Effector memory CD8-positive, alpha-beta T cell (primary cell): ENCODE data around the gene AXIN1.
A peak's percentile ranks its signal among the peaks of the same experiment; 100 is the strongest.
"Not testable (repeated sequence)": the region's sequence is repeated elsewhere in the genome, so short reads cannot be mapped to it uniquely, and the experiment has no call there.

ENCODE experiments used
- ATAC-seq: fragments of 150-1000 bp; cut with Tn5 transposase; replicated peaks from 2 replicates; pipeline ENCODE4 v1.10.0; 2021; ENCODE audit warnings: mild to moderate bottlenecking, moderate library complexity
- DNase-seq, 3 experiments: peaks; one replicate each; pipeline ENCODE4 v3.0.0; 2021
- H3K27ac Mint-ChIP-seq, 2 donors: one replicate each; pipeline ENCODE4 v1.8.0; 2022; ENCODE audit warnings: mild to moderate bottlenecking in 2 of 2, mixed read lengths in 2 of 2, moderate library complexity in 2 of 2
- H3K27me3 Mint-ChIP-seq, 2 donors: one replicate each; pipeline ENCODE4 v1.8.0; 2022; ENCODE audit warnings: mixed read lengths in 2 of 2
- H3K36me3 Mint-ChIP-seq: one replicate; pipeline ENCODE4 v1.8.0; 2022; ENCODE audit warnings: mild to moderate bottlenecking, moderate library complexity, mixed read lengths; ENCODE audit not compliant: insufficient read depth
- H3K4me1 Mint-ChIP-seq, 2 donors: one replicate each; pipeline ENCODE4 v1.8.0; 2022; ENCODE audit warnings: low read depth in 2 of 2, mixed read lengths in 2 of 2
- H3K4me3 Mint-ChIP-seq, 2 donors: one replicate each; pipeline ENCODE4 v1.8.0; 2022; ENCODE audit warnings: mild to moderate bottlenecking in 2 of 2, mixed read lengths in 2 of 2, moderate library complexity in 2 of 2
- H3K9me3 Mint-ChIP-seq, 2 donors: one replicate each; pipeline ENCODE4 v1.8.0; 2022; ENCODE audit warnings: mixed read lengths in 2 of 2

The AXIN1 gene

DNA sequence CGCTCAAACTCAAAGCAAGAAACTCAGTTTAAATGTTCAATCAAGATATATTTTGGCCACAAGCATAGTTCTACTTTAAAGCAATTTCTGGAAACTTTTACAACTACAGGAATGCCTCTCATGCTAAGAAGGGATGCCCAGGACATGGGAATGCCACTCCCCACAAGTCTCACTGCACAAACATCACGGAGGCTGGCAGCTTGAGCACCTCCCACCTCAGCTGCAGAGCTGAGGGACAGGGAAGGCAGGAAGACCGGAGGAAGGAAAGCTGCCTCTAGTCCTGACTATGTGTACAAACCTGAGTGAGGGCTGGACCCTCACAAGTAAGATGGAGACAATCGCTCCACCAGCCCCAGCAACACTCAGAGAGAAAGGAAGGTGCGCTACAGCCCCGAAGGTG, 5.3 kb downstream of the AXIN1 start:
- ATAC-seq, result no peak
- Mint-ChIP-seq H3K4me1 (peaks cover 61 to 64% of the 10 kb centered on the region in 2 donors), H3K9me3 (no peaks in the 10 kb centered on the region), H3K27ac (peak overlapping the region; percentile 32 to 42), H3K27me3 (no peaks in the 10 kb centered on the region), H3K36me3 (peaks cover 46% of the 10 kb centered on the region), H3K4me3 (no peak overlapping the region)
- DNase-seq, result no peak

DNA sequence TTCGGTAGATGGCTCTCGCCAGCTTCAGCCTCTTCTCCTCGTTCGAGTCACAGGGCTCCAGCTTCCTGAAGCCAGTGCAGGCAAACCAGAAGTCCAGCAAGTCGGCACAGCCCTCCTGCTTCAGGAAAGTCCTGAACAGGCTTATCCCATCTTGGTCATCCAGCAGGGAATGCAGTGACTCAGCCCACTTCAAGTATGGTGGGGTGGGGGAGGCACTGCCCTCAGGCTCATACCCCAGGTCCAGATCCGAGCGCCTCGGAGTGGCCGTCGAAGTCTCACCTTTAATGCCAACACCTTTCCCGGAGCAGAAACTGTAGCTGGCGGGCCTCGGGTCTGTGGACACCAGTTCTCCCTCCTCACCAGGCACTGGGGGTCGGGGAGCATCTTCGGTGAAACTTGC, 5.9 kb downstream of the AXIN1 start:
- Mint-ChIP-seq H3K36me3 (peaks cover 46% of the 10 kb centered on the region), H3K4me3 (peak overlapping the region; percentile 55 to 75), H3K9me3 (no peaks in the 10 kb centered on the region), H3K27me3 (no peaks in the 10 kb centered on the region), H3K4me1 (peaks cover 63 to 64% of the 10 kb centered on the region in 2 donors), H3K27ac (peak overlapping the region in 1 of 2 donors; percentile 76)
- no peak for DNase-seq
- ATAC-seq, result no peak

DNA sequence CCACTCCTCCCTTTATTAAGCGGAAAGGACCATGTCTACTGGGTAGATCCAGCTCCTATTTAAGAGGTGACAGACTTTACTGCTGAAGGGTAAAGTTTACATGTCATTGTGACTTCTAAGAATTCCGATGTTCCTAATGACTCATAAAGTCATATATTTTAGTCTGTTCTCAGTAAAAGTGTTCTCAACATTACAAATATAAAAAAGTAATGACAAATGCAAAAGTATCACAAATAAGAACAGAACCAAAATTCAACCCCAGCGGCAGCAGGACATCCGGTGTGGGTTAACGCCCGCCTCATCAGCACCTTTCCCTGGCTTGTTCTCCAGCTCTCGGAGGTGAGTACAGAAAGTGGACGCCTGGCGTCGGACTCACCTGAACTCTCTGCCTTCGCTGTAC, 6.8 kb downstream of the AXIN1 start:
- Mint-ChIP-seq H3K27me3 (no peaks in the 10 kb centered on the region), H3K9me3 (no peaks in the 10 kb centered on the region), H3K4me3 (peak overlapping the region; percentile 55 to 75), H3K27ac (peak overlapping the region; percentile 72 to 76), H3K36me3 (peaks cover 48% of the 10 kb centered on the region), H3K4me1 (peaks cover 62 to 63% of the 10 kb centered on the region in 2 donors)
- peak; percentile 61 for ATAC-seq
- DNase-seq, result no peak

DNA sequence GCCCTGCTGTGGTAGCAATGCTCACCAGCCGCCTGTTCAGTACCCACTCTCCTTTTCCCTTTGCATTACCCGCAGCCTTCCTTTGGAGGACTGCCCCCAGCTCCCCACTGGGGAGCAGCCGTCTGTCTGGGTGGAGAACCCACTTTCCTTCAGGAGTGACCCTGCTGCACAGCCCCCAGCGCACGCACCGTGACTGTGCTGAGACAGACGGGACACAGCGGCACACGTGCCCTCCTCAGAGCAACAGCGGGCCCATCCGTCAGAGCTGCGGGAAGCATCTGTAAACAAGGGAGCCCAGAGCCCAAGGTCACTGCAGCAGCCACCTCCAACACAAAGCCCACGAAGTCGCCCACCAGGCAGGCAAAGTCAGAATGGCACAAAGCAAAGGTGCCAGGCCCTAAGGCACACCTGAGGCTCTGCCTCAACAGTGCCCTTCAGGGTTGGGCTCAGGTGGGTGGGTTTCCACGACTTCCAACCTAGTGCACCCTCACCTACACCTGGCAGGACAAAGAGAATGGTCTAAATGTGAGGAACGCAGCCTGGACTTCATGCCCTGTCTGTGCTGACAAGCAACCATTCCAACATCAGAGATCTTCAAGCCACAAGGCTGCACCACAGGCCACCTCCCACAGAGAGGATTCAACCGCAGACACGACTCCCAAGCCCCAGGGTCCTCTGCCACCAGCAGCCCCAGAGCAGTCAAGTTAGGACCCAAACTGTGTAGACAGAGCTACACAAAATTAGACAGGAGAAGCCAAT, 9.9 kb downstream of the AXIN1 start:
- H3K27ac Mint-ChIP-seq, result peak overlapping the region in 1 of 2 donors; percentile 72
- H3K27me3 Mint-ChIP-seq, result no peaks in the 10 kb centered on the region
- peaks cover 40% of the 10 kb centered on the region for H3K36me3 Mint-ChIP-seq
- no peaks in the 10 kb centered on the region for H3K9me3 Mint-ChIP-seq
- H3K4me1 Mint-ChIP-seq, result peaks cover 50 to 60% of the 10 kb centered on the region in 2 donors
- ATAC-seq, result peak; percentile 27
- H3K4me3 Mint-ChIP-seq, result peak overlapping the region; percentile 37 to 61
- DNase-seq, result no peak

DNA sequence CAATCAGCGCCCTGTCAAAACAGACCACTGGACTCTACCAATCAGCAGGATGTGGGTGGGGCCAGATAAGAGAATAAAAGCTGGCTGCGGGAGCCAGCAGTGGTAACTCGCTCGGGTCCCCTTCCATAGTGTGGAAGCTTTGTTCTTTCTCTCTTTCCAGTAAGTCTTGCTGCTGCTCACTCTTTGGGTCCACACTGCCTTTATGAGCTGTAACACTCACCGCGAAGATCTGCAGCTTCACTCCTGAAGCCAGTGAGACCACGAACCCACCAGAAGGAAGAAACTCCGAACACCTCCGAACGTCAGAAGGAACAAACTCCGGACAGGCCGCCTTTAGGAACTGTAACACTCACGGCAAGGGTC, 10.6 kb downstream of the AXIN1 start:
- not testable (repeated sequence) for H3K27me3 Mint-ChIP-seq, ATAC-seq

DNA sequence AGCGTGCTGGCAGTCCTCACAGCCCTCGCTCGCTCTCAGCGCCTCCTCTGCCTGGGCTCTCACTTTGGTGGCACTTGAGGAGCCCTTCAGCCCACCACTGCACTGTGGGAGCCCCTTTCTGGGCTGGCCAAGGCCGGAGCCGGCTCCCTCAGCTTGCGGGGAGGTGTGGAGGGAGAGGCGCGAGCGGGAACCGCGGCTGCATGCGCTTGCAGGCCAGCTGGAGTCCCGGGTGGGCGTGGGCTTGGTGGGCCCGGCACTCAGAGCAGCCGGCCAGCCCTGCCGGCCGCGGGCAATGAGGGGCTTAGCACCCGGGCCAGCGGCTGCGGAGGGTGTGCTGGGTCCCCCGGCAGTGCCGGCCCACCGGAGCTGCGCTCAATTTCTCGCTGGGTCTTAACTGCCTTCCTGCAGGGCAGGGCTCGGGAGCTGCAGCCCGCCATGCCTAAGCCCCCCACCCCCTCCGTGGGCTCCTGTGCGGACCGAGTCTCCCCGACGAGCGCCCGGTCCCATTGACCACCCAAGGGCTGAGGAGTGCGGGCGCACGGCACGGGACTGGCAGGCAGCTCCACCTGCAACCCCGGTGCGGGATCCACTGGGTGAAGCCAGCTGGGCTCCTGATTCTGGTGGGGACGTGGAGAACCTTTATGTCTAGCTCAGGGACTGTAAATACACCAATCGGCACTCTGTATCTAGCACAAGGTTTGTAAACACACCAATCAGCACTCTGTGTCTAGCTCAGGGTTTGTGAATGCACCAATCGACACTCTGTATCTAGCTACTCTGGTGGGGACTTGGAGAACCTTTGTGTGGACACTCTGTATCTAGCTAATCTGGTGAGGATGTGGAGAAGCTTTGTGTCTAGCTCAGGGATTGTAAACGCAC, 11.2 kb downstream of the AXIN1 start:
- ATAC-seq, H3K9me3 Mint-ChIP-seq, H3K27me3 Mint-ChIP-seq, DNase-seq: not testable (repeated sequence)
- Mint-ChIP-seq H3K36me3 (peaks cover 43% of the 10 kb centered on the region), H3K4me3 (peak overlapping the region in 1 of 2 donors; percentile 71), H3K4me1 (peaks cover 39 to 57% of the 10 kb centered on the region in 2 donors), H3K27ac (peak overlapping the region in 1 of 2 donors; percentile 15)

More for the DNA sequence above, 10.6 kb downstream of the AXIN1 start:
- DNase-seq, H3K4me3 Mint-ChIP-seq, H3K9me3 Mint-ChIP-seq, H3K27ac Mint-ChIP-seq: not testable (repeated sequence)
- Mint-ChIP-seq H3K36me3 (peaks cover 40% of the 10 kb centered on the region), H3K4me1 (peaks cover 43 to 58% of the 10 kb centered on the region in 2 donors)

DNA sequence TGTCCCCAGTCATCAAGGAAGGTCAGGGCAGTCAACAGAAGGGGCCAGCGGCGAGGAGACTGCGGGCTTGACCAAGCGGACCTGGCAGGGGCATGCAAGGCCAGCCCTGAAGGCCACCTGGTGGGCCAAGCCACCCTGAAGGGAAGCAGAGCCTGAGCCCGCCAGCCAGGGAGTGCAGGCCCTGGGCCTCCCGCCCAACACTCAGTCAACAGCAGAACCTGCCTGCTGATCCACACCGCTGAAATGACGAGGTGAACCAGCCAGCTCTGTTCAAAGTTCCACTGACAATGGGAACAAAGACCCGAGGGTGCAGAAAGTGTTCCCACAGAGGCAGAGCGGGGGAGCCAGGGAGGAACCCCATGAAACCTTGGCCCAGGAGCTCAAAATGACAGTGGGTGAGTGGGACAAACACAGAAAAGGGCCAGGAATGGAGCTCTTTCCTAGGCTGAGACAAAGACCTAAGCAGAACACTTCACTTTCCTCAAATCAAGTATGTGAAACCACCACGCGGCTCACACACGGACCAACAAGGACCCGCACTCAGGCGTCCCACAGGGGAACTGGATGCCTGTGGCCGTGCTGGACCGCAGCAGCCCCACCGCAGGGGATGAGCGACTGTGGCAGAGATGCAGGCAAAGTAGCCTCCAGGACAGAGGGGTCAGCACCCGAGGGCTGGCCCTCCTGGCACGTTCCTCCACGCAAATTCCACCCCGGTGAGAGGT, 12.0 kb downstream of the AXIN1 start:
- H3K4me1 Mint-ChIP-seq, result peaks cover 39 to 58% of the 10 kb centered on the region in 2 donors
- peak overlapping the region; percentile 15 to 84 for H3K27ac Mint-ChIP-seq
- H3K36me3 Mint-ChIP-seq, result peaks cover 43% of the 10 kb centered on the region
- H3K4me3 Mint-ChIP-seq, result peak overlapping the region; percentile 71 to 80
- DNase-seq, result no peak
- no peaks in the 10 kb centered on the region for H3K9me3 Mint-ChIP-seq
- ATAC-seq, result no peak
- H3K27me3 Mint-ChIP-seq, result no peaks in the 10 kb centered on the region

DNA sequence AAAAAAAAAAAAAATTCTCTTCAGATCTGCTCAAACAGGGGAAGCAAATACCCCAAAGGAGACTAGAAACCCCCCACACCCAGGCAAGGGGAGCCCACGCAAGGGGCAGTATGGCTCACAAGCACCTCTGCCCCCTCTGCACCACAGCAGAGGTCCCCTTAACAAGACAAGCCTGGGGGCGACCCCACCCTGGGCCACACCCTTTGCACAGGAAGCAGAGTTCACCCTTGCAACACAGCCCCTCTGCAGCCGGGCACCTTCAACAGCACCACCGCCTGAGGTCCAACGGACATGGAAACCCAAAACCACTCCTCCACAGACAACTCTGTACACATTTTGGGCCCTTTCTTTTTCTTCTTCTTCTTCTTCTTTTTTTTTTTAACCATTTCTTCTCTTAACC, 12.8 kb downstream of the AXIN1 start:
- peak; percentile 73 for ATAC-seq
- H3K27me3 Mint-ChIP-seq, result no peaks in the 10 kb centered on the region
- peak in 1 of 3 experiments; percentile 13 for DNase-seq
- peak overlapping the region; percentile 71 to 80 for H3K4me3 Mint-ChIP-seq
- H3K36me3 Mint-ChIP-seq, result peaks cover 43% of the 10 kb centered on the region
- H3K27ac Mint-ChIP-seq, result peak overlapping the region; percentile 15 to 84
- peaks cover 39 to 56% of the 10 kb centered on the region in 2 donors for H3K4me1 Mint-ChIP-seq
- H3K9me3 Mint-ChIP-seq, result no peaks in the 10 kb centered on the region

DNA sequence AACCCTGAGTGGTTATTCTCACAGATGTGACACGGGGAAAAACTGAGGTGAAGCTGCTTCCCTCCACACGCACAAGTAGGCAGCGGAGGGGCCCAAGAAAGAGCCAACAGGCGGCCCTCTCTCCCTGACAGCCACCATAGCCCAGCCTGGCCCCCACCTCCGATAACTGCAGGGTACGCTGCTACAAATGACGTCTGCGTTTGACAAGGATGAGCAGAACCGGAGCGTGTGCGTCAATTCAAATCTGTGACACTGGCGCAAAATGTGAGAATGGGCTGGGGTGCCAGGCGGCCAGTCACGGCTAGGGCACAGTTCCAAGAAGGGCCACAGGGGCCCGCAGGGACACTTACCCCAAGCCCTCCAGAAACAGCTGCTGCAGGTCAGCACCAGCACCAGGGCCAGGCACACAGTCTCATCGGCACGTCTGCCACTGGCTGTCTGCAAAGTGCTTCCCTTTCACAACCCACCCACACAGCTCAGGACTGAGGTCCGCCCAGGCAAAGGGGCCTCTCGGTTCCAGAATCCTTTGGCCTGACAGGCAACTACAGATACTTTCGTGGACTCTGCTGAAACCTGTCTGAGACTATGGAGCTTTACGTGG, 14.4 kb downstream of the AXIN1 start:
- Mint-ChIP-seq H3K4me1 (peaks cover 48 to 64% of the 10 kb centered on the region in 2 donors), H3K27ac (peak overlapping the region; percentile 71 to 78), H3K36me3 (peaks cover 27% of the 10 kb centered on the region), H3K4me3 (peak overlapping the region; percentile 61 to 68), H3K27me3 (no peaks in the 10 kb centered on the region), H3K9me3 (no peaks in the 10 kb centered on the region)
- peak; percentile 29 for ATAC-seq
- DNase-seq, result no peak

DNA sequence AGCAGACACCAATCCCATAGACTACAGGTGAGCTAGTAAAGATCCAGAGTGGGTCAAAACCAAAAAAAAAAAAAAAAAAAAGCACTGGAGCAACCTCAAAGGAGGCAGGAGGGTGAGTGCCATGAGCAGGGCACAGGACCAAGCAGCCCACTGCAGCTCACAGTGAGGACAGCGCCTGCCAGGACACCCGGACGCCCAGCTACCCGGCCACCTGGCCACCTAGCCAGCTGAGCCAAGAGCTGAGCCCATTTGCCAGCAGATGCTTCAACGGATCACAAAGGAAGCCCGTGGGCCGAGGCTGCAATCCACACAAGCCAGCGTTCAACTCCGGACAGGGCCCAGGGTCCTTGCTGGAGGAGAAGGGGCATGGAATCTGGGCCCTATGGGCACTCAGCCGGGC, 15.1 kb downstream of the AXIN1 start:
- peak overlapping the region in 1 of 2 donors; percentile 8 for H3K4me3 Mint-ChIP-seq
- ATAC-seq, result no peak
- no peaks in the 10 kb centered on the region for H3K27me3 Mint-ChIP-seq
- peaks cover 22% of the 10 kb centered on the region for H3K36me3 Mint-ChIP-seq
- no peaks in the 10 kb centered on the region for H3K9me3 Mint-ChIP-seq
- H3K27ac Mint-ChIP-seq, result peak overlapping the region; percentile 35 to 71
- DNase-seq, result no peak
- peaks cover 50 to 61% of the 10 kb centered on the region in 2 donors for H3K4me1 Mint-ChIP-seq

DNA sequence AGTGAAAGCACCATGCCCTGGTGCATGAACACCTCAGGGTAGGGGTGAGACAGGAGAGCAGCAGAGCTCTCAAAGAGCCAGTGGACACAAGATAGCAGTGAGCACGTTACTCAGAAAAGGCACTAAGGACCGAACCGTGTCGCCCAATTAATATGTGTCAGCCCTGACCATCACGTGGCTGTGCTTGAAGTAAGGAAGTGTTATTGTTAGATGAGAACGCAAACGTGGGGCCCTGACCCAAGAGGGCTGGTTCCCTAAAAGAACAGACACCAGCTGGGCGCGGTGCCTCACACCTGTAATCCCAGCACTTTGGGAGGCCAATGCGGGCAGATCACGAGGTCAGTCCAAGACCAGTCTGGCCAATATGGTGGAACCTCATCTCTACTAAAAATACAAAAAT, 16.3 kb downstream of the AXIN1 start:
- ATAC-seq, result no peak
- Mint-ChIP-seq H3K36me3 (peaks cover 22% of the 10 kb centered on the region), H3K27me3 (no peaks in the 10 kb centered on the region), H3K27ac (peak overlapping the region; percentile 54 to 82), H3K9me3 (no peaks in the 10 kb centered on the region), H3K4me1 (peaks cover 50 to 60% of the 10 kb centered on the region in 2 donors), H3K4me3 (peak overlapping the region; percentile 40 to 43)
- no peak for DNase-seq

DNA sequence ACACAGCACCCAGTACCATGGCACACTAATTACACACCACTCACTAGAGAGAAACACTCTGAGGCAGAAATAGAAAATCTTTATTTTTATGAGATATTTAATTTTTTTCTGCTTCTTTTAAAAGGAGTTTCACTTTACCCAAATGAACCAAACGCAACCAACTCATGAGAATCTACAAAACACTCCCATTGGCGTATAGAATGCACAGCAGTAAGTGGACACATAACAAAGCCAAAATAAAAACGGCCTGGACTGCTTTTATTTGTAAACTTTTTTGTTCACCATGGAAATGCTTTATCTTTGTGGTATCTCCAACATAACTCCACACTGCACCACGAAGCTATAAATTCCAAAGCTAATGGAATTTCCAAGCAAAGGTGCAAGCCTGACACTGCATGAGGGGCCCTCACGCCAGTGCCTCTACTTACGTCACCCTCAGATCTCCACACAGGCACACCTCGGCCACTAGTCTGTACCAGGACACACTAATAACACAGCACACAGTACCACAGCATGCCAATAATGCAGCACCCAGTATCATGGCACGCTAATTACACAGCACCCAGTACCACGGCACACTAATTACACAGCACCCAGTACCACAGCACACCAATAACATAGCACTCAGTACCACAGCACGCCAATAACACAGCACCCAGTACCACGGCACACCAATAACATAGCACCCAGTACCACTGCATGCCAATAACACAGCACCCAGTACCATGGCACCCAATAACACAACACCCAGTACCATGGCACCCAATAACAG, 17.5 kb downstream of the AXIN1 start:
- not testable (repeated sequence) for ATAC-seq, H3K27me3 Mint-ChIP-seq, DNase-seq, H3K9me3 Mint-ChIP-seq
- Mint-ChIP-seq H3K4me3 (peak overlapping the region; percentile 4 to 18), H3K4me1 (peaks cover 57 to 62% of the 10 kb centered on the region in 2 donors), H3K27ac (peak overlapping the region; percentile 56 to 62), H3K36me3 (peaks cover 23% of the 10 kb centered on the region)
